A673 (cell line): ENCODE data around the gene FOXI1. TPM values are rescaled to one million over a fixed set of nuclear protein-coding genes. Genes with fewer than 3 reads are reported as not detected.

Experiments
- BruUV-seq: library from RNA; stranded (reverse); fragments of 400-500 nt; replicated peaks from 2 replicates; lab custom pipeline; 2021; lab: Mats Ljungman, UMichigan
- CTCF ChIA-PET: fragments of 300-600 bp; sonication (Branson Sonifier 250); formaldehyde crosslinking; loops from one replicate; lab custom pipeline; 2022; ENCODE audit warnings: antibody characterized with exemption; lab: Charles Lee
- POLR2A ChIA-PET: fragments of 300-600 bp; sonication (Branson Sonifier 250); formaldehyde crosslinking; loops from one replicate; lab custom pipeline; 2022; ENCODE audit warnings: antibody characterized with exemption; ENCODE audit not compliant: low non-redundant PET; lab: Charles Lee
- DNase-seq: peaks from one replicate; pipeline ENCODE4 v3.0.0-alpha.2; 2015; ENCODE audit warnings: low spot score
- H3K27ac ChIP-seq: fragments of 200-600 bp; sonication (generic); 2 replicates; pipeline ENCODE4 v1.5.1; 2016; ENCODE audit warnings: mixed run types, low read depth, mild to moderate bottlenecking, mixed read lengths, antibody characterized with exemption, low read length; ENCODE audit not compliant: poor library complexity, severe bottlenecking
- H3K27me3 ChIP-seq: fragments of 200-600 bp; sonication (generic); replicated peaks from 2 replicates; pipeline ENCODE4 v1.6.1; 2017; ENCODE audit warnings: mixed run types, low read depth, mild to moderate bottlenecking, mixed read lengths, antibody characterized with exemption, low read length; ENCODE audit not compliant: insufficient read depth, poor library complexity
- H3K36me3 ChIP-seq: fragments of 200-600 bp; sonication (generic); 2 replicates; pipeline ENCODE4 v1.6.1; 2016; ENCODE audit warnings: mixed run types, mild to moderate bottlenecking, mixed read lengths, antibody characterized with exemption, low read length; ENCODE audit not compliant: insufficient read depth, poor library complexity, severe bottlenecking
- H3K4me1 ChIP-seq: fragments of 200-600 bp; sonication (generic); 2 replicates; pipeline ENCODE4 v1.6.1; 2017; ENCODE audit warnings: mixed run types, mild to moderate bottlenecking, mixed read lengths, antibody characterized with exemption, low read length; ENCODE audit not compliant: insufficient read depth, poor library complexity, severe bottlenecking
- H3K4me3 ChIP-seq: fragments of 200-600 bp; sonication (generic); 2 replicates; pipeline ENCODE4 v1.5.1; 2016; ENCODE audit warnings: low read depth, mixed run types, mild to moderate bottlenecking, mixed read lengths, low read length; ENCODE audit not compliant: poor library complexity, severe bottlenecking
- H3K9me3 ChIP-seq: fragments of 200-600 bp; sonication (generic); 2 replicates; pipeline ENCODE4 v1.6.1; 2016; ENCODE audit warnings: mixed run types, low read depth, mild to moderate bottlenecking, mixed read lengths, antibody characterized with exemption, low read length; ENCODE audit not compliant: poor library complexity, severe bottlenecking
- EZH2 ChIP-seq: fragments of 200-600 bp; sonication (generic); IDR thresholded peaks from 2 replicates; pipeline ENCODE4 v1.6.1; 2017; ENCODE audit warnings: borderline replicate concordance, low read depth, mild to moderate bottlenecking, mixed read lengths, antibody characterized with exemption, low read length; ENCODE audit not compliant: poor library complexity, severe bottlenecking
- intact Hi-C: fragments of 100-400 bp; cut with micrococcal nuclease; formaldehyde crosslinking; loops from one replicate; pipeline ENCODE4 v1.10.0; 2022; ENCODE audit not compliant: unreplicated experiment
- total RNA-seq: library from RNA; stranded (reverse); gene quantifications from 2 replicates; pipeline ENCODE4 v1.2.3, GENCODE V29; 2021
- TF ChIP-seq, protein P1 (sequence below): fragments of 300-800, 200-600 bp; sonication (generic); conservative IDR thresholded peaks from 2 replicates; pipeline ENCODE4 v1.5.1; 2017; ENCODE audit warnings: low read depth, mild to moderate bottlenecking, antibody characterized with exemption, low read length, moderate library complexity, mixed read lengths

Gene FOXI1
- total RNA-seq, 1 experiment from 2014 or later: not detected

DNA sequence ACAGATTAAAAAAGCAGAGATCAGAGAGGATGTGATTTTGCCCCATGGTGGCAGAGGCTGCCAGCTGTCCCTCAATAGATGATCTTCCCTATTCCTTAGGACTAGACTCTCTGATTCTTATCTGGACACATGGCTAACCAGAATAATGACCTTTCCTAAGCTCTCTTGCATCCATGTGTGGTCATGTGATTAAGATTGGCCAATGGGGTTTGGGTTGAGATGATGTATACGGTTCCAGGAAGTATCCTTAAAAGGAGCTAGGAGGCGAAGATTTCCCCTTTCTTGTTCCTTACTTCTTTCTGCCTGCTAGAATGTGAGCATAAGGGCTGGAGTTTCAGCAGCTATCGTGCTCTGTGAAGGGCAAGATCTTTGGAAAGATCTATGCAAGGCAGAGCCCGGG is 39.8 kb downstream of the FOXI1 start:
- BruUV-seq: no TSS peak
- POLR2A ChIA-PET: no interaction called here
- no peak overlapping the region for H3K27ac ChIP-seq

DNA sequence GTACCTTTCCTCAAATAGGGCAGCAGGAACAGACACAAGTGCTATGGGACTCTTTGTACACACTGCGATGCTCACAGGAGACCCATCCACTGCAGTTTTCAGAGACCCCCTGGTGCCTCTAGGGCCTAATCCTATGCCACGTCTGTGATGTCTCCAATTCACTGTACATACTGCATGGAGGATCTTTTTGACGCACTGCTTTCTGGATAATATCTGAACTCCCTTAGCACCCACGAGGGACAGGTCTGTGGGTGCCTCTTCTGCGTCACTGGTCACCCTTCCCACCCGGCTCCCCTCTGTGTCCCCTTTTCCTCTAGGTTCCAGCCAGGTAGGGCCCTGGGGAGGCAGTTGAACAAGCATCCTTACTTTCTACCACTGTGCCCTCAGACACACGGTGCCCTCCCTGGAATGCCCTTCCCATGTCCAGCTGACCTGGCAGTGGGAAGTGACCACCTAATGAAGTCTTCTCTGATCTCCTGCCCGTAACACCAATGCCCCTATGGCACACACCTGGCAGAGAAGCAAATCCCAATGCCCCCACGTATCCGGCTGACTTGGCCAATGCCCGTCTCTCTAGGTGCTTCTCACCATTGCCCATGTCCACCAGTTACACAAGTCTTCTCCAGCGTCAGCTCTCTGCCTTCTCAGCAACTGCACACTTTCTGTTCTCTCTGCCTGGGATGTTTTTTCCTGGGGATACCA is 41.5 kb downstream of the FOXI1 start:
- no peaks in the 10 kb centered on the region for H3K4me1 ChIP-seq
- no peaks in the 10 kb centered on the region for H3K36me3 ChIP-seq
- ChIA-PET CTCF (no interaction called here), POLR2A (no interaction called here)
- intact Hi-C loops: no loop called here
- TF ChIP-seq EZH2: no peak
- TF ChIP-seq, protein P1, sequence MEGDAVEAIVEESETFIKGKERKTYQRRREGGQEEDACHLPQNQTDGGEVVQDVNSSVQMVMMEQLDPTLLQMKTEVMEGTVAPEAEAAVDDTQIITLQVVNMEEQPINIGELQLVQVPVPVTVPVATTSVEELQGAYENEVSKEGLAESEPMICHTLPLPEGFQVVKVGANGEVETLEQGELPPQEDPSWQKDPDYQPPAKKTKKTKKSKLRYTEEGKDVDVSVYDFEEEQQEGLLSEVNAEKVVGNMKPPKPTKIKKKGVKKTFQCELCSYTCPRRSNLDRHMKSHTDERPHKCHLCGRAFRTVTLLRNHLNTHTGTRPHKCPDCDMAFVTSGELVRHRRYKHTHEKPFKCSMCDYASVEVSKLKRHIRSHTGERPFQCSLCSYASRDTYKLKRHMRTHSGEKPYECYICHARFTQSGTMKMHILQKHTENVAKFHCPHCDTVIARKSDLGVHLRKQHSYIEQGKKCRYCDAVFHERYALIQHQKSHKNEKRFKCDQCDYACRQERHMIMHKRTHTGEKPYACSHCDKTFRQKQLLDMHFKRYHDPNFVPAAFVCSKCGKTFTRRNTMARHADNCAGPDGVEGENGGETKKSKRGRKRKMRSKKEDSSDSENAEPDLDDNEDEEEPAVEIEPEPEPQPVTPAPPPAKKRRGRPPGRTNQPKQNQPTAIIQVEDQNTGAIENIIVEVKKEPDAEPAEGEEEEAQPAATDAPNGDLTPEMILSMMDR: no peak
- DNase-seq: no peak
- no peaks in the 10 kb centered on the region for H3K9me3 ChIP-seq
- H3K4me3 ChIP-seq: no peak overlapping the region
- H3K27ac ChIP-seq: no peak overlapping the region
- no peaks in the 10 kb centered on the region for H3K27me3 ChIP-seq
- no TSS peak for BruUV-seq

More for the DNA sequence above, 39.8 kb downstream of the FOXI1 start:
- CTCF ChIA-PET: no interaction called here
- Histone ChIP-seq H3K27me3 (no peaks in the 10 kb centered on the region), H3K4me3 (no peak overlapping the region), H3K9me3 (no peaks in the 10 kb centered on the region), H3K4me1 (no peaks in the 10 kb centered on the region), H3K36me3 (no peaks in the 10 kb centered on the region)
- intact Hi-C loops: no loop called here
- no peak for DNase-seq
- no peak for TF ChIP-seq EZH2
- TF ChIP-seq, protein P1: no peak

DNA sequence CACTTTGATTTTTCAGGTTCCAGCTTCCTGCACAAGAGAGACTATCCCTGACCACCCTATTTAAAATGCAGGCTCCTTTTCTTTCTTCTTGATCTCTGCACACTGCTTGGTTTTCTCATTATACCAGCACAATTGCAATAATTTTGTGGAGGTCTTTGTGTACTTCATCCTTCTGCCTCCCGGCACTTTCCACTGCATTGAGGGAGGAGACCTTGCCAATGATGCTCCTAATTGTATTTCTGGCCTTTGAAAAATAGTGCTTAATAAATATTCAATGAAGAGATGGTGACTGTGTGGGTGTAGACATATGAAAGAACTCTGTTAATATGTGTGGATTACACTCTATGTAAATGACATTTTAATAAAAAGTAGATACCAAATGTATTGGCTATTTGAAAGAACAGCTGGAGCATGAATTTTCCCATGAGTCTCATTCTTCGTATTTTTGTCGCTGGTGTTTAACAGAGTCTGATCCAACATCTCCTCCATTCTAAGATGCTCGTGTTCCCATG is 42.1 kb downstream of the FOXI1 start:
- DNase-seq: no peak
- H3K27me3 ChIP-seq: no peaks in the 10 kb centered on the region
- H3K36me3 ChIP-seq: no peaks in the 10 kb centered on the region
- intact Hi-C loops: no loop called here
- TF ChIP-seq, protein P1: no peak
- TF ChIP-seq EZH2: no peak
- CTCF ChIA-PET: interaction anchor here (0.5 kb wide), 1 partner anchor 467 kb away, joined by 4 read pairs; no protein-coding TSS in a partner anchor
- POLR2A ChIA-PET: no interaction called here
- no peaks in the 10 kb centered on the region for H3K4me1 ChIP-seq
- no TSS peak for BruUV-seq
- H3K27ac ChIP-seq: no peak overlapping the region
- no peak overlapping the region for H3K4me3 ChIP-seq
- H3K9me3 ChIP-seq: no peaks in the 10 kb centered on the region
